GM18499 (cell line): ENCODE results near the gene ASB1.

ENCODE experiments used
- ATAC-seq: cut with Tn5 transposase; IDR thresholded peaks from one replicate; pipeline ENCODE4 v1.9.1; 2021; ENCODE audit warnings: moderate number of reproducible peaks; ENCODE audit not compliant: insufficient read depth, unreplicated experiment

The ASB1 gene

GRCh38 chr2:238488347-238488826 lies 61.7 kb downstream of the ASB1 start:
- no peak for ATAC-seq

GRCh38 chr2:238489431-238489830 lies 62.7 kb downstream of the ASB1 start:
- ATAC-seq, result no peak

- ATAC-seq, result no peak
These were observed 63.2 kb downstream of the ASB1 start for GRCh38 chr2:238489896-238490295.

GRCh38 chr2:238492840-238493239 lies 66.1 kb downstream of the ASB1 start:
- no peak for ATAC-seq

- no peak for ATAC-seq
These were observed 66.7 kb downstream of the ASB1 start for GRCh38 chr2:238493411-238493810.

GRCh38 chr2:238493880-238494572 lies 67.3 kb downstream of the ASB1 start:
- ATAC-seq, result no peak

- no peak for ATAC-seq
These were observed 67.8 kb downstream of the ASB1 start for GRCh38 chr2:238494573-238494961.

GRCh38 chr2:238495422-238495821 lies 68.7 kb downstream of the ASB1 start:
- no peak for ATAC-seq

GRCh38 chr2:238496756-238497609 lies 70.3 kb downstream of the ASB1 start:
- no peak for ATAC-seq

GRCh38 chr2:238497610-238498005 lies 70.9 kb downstream of the ASB1 start:
- no peak for ATAC-seq

GRCh38 chr2:238498188-238498587 lies 71.5 kb downstream of the ASB1 start:
- no peak for ATAC-seq

GRCh38 chr2:238498691-238499295 lies 72.1 kb downstream of the ASB1 start:
- ATAC-seq, result no peak

GRCh38 chr2:238499731-238500580 lies 73.2 kb downstream of the ASB1 start:
- no peak for ATAC-seq

- no peak for ATAC-seq
These were observed 74.6 kb downstream of the ASB1 start for GRCh38 chr2:238501311-238501710.
